ENCODE data around the gene ANKS1B. TPM values are rescaled to one million over a fixed set of nuclear protein-coding genes. Genes with fewer than 3 reads are reported as not detected.
"Not testable (repeated sequence)": the region's sequence is repeated elsewhere in the genome, so short reads cannot be mapped to it uniquely, and the experiment has no call there.

Gene ANKS1B
- total RNA-seq, 2 experiments from 2014 or later: not detected

DNA sequence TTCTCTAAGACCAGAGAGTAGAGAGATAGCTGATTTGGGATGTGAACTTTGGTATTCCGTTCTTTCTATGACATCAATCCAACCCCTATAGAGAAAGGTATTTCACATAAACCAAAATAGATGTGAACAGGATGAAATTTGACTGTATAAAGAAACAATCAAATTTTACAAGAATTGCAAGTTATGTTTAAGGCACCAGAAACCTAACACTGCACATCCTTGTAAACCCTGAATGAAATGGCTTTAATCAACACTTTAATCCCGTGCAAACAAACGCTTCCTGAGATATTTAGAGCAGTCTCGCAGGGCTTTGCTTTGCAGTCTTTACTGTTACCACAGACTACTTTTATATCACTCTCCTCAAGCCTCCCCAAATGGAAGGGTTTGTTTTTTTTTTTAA lies 1214.5 kb downstream of the ANKS1B start:
- DNase-seq: no peak
- H3K4me1 Mint-ChIP-seq: peaks cover 4% of the 10 kb centered on the region
- no peaks in the 10 kb centered on the region for H3K9me3 Mint-ChIP-seq
- H3K36me3 Mint-ChIP-seq: no peaks in the 10 kb centered on the region
- no peaks in the 10 kb centered on the region for H3K27me3 Mint-ChIP-seq
- H3K27ac Mint-ChIP-seq: no peak overlapping the region
- H3K4me3 Mint-ChIP-seq: no peak overlapping the region

DNA sequence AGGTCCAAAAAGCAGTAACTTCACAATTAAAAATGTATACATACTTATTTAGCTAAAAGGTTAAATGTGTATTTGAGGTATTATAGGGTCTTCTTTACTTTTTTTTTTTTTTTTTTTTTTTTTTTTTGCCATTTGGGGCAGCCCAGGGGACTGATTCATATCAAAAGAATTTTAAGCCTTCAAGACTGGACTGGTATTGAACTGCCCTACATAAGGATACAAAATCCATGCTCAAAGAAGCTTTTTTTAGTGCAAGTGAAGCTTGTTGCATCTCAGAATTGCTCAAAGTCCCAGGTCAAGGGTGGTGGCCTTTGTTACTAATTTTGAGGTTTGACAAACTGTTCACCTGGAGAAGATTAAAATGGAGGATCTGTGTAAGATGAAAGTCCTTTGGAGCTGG lies 1215.7 kb downstream of the ANKS1B start:
- H3K27ac Mint-ChIP-seq: no peak overlapping the region
- DNase-seq: no peak
- H3K4me3 Mint-ChIP-seq: no peak overlapping the region
- H3K4me1 Mint-ChIP-seq: peaks cover 4% of the 10 kb centered on the region
- H3K9me3 Mint-ChIP-seq: no peaks in the 10 kb centered on the region
- no peaks in the 10 kb centered on the region for H3K27me3 Mint-ChIP-seq
- H3K36me3 Mint-ChIP-seq: no peaks in the 10 kb centered on the region

DNA sequence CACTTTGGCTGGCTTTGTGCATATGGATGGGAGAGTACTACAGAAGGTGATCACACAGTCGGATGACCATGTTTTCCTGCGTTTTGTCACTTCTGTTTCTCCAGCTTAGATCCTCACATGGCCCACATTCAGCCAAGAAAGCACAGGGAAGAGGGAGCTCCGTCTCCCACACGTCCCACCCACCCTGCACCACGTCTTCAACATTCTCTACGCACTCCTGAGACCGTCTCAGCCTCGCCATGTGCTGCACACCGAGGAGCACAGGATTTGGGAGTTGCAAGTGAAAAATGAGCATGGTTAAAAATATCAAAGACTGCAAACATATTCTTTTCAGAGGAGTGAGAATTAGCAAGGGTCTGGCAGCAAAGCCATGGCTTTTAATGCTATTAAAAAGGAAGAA lies 1217.5 kb downstream of the ANKS1B start:
- Mint-ChIP-seq H3K4me1 (peaks cover 3% of the 10 kb centered on the region), H3K27me3 (no peaks in the 10 kb centered on the region)
- no peak for DNase-seq

DNA sequence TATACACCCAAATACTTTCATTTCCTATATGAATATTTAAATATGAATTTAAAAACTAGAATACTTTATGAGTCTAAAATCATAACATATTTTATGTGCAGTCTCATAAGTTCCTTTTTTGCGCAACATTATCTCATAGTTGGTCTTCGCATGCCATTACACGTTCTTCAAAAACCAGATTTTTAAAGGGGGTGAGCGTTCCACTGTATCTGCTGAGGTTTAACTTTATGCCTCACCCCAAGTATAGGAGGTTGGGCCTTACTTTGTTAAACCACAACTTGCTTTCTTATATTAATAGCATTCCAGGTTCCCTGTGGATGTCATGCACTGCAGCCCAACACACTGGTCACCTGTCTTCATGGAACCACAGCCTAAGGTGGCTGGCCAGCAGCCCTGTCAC lies 1221.1 kb downstream of the ANKS1B start:
- no peak for DNase-seq
- Mint-ChIP-seq H3K36me3 (no peaks in the 10 kb centered on the region), H3K4me3 (no peak overlapping the region), H3K4me1 (no peaks in the 10 kb centered on the region), H3K27me3 (peaks cover 7% of the 10 kb centered on the region), H3K9me3 (no peaks in the 10 kb centered on the region), H3K27ac (no peak overlapping the region)

More for the DNA sequence above, 1217.5 kb downstream of the ANKS1B start:
- Mint-ChIP-seq H3K4me3 (no peak overlapping the region), H3K36me3 (no peaks in the 10 kb centered on the region), H3K27ac (no peak overlapping the region), H3K9me3 (no peaks in the 10 kb centered on the region)

DNA sequence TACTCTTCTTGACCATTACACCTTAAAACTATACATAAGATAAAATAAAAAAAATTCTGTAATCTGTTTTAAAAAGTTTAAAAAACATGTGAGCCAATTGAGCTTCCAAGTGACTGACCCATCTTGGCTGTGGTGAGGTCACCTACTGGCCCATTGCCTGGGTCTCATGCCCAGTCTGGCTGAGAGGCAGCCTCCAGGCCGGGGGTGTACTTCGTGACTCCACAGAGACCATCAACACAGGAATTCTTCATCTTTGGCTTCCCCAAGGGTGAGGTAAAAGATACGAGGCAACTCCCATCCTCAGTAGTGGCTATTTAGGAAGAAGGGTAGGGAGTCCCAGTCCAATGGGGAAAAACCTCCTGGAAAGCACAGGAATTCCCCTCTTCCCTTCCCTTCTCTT lies 1226.4 kb downstream of the ANKS1B start:
- no peak for DNase-seq
- H3K9me3 Mint-ChIP-seq: no peaks in the 10 kb centered on the region
- no peaks in the 10 kb centered on the region for H3K36me3 Mint-ChIP-seq
- no peak overlapping the region for H3K27ac Mint-ChIP-seq
- H3K4me1 Mint-ChIP-seq: no peaks in the 10 kb centered on the region
- H3K27me3 Mint-ChIP-seq: peaks cover 11% of the 10 kb centered on the region
- H3K4me3 Mint-ChIP-seq: no peak overlapping the region

DNA sequence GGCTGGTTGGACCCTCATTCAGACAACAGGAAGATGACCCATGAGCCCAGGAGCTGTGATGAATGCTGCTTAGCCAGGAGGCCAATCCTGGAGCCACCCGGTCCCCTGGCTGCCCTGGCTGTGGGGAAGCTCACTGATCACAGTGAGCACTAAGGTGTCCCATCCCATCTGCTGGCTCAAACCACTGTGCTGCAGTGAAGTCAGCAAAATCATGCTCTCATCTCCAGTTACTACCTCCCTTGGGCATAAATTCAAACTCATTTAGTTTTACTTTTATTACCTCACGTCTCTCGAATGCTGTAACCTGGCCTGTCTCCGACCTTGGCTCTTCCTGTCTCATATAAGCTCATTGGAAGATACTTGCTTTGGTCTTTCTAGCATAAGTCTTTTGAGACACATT lies 1227.3 kb downstream of the ANKS1B start:
- H3K9me3 Mint-ChIP-seq: no peaks in the 10 kb centered on the region
- H3K36me3 Mint-ChIP-seq: no peaks in the 10 kb centered on the region
- H3K27me3 Mint-ChIP-seq: peaks cover 11% of the 10 kb centered on the region
- no peak overlapping the region for H3K27ac Mint-ChIP-seq
- no peak overlapping the region for H3K4me3 Mint-ChIP-seq
- no peaks in the 10 kb centered on the region for H3K4me1 Mint-ChIP-seq
- no peak for DNase-seq

DNA sequence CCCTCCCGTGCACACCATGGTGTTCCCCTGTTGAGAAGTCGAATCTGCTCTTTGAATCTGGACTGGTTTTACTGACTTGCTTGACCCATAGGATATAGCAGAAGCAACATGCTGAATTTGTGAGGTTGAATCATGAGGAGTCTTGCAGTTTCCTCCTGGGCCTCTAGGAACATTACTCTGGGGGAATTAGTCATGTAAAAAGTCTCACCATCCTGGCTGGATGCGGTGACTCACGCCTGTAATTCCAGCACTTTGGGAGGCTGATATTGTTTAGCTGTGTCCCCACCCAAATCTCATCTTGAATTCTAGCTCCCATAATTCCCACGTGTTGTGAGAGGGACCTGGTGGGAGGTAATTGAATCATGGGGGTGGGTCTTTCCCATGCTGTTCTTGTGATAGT lies 1228.9 kb downstream of the ANKS1B start:
- H3K9me3 Mint-ChIP-seq, H3K36me3 Mint-ChIP-seq, H3K4me3 Mint-ChIP-seq, H3K4me1 Mint-ChIP-seq, DNase-seq, H3K27ac Mint-ChIP-seq: not testable (repeated sequence)
- peaks cover 11% of the 10 kb centered on the region for H3K27me3 Mint-ChIP-seq

DNA sequence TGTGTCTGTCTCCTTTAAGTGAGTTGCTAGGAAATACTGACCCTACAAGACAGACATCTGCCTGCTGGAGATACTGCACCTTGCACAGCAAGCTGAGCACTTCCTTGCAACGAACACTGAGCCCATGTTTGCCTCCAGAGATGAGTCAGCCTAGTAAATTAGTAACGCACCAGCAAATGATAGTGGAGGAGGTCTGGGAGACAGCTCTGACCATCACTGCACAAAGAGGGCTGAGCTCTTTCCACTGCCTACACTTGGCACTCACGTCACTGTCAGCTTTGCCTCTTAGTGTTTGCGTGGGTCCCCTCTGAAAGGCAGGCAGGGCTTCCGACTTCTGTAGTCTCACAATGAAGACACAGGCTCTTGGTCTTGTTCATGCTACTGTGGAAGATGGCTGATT lies 1230.6 kb downstream of the ANKS1B start:
- Mint-ChIP-seq H3K36me3 (no peaks in the 10 kb centered on the region), H3K27me3 (peaks cover 16% of the 10 kb centered on the region), H3K9me3 (no peaks in the 10 kb centered on the region), H3K27ac (no peak overlapping the region), H3K4me1 (no peaks in the 10 kb centered on the region), H3K4me3 (no peak overlapping the region)
- no peak for DNase-seq

DNA sequence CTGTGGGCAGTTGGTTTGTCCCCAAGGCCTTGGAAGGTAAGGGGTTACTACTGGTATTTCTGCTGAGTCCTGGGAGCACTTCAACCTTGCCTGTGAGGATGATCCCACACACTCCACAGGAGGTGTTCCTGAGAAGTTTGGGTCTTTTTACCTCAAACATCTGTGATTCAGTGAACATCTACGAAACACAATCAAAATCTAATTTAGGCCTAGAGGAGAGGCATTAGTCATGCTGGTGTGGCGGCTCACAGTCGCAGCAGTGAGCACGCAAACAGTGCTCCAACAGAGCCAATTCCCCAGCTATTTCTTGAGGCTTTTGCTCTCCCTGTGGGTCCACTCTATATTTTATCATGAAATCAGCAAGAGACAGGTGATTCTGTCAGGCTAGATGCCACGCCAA lies 1232.0 kb downstream of the ANKS1B start:
- Mint-ChIP-seq H3K4me3 (no peak overlapping the region), H3K27me3 (peaks cover 9% of the 10 kb centered on the region), H3K36me3 (no peaks in the 10 kb centered on the region), H3K27ac (no peak overlapping the region), H3K4me1 (no peaks in the 10 kb centered on the region), H3K9me3 (no peaks in the 10 kb centered on the region)
- no peak for DNase-seq

DNA sequence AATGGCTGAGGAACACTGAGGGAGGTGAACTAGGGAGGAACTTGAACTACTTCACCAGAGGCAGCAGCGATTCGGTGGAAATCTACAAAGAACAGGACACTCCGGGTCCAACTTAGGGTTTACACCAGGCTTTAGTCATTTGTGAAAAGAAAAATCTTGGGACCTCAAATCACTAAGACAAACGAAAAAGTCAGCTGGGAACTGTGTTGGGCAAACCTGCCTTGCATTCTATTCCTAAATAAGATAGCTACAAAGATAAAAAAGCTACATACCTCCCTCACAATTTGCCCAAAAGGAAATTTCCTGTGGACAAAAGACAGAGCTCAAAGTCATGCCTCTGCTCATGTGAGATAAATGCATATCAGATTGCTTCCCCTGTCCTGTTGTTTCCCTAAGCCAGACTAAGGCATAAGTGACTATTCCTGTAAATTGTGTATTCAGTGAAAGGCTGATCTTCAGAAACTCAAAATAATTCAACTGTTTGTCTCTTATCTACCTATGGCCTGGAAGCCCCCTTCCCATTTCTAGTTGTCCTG lies 1233.1 kb downstream of the ANKS1B start:
- H3K36me3 Mint-ChIP-seq: no peaks in the 10 kb centered on the region
- no peak for DNase-seq
- no peak overlapping the region for H3K4me3 Mint-ChIP-seq
- H3K9me3 Mint-ChIP-seq: no peaks in the 10 kb centered on the region
- peaks cover 19% of the 10 kb centered on the region for H3K27me3 Mint-ChIP-seq
- no peak overlapping the region for H3K27ac Mint-ChIP-seq
- no peaks in the 10 kb centered on the region for H3K4me1 Mint-ChIP-seq

DNA sequence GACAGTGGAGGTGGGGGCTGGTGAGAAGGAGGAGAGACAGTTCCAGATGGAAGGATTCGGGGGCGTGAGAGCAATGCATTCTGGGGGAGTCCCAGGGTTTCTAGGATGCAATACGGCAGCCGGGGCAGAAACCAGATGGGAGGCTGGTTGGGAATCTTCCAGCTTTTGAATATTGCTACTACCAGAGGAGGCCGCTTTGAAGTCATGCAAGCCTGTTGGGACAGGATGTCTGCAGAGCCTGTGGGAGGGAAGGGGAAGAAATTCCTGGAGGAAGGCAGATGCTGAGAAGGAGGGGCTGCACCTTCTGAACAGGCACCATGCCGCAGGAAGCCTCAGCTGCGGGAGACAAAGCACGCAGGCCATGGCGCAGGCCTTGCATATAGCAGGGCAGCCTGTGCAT lies 1234.2 kb downstream of the ANKS1B start:
- Mint-ChIP-seq H3K27ac (no peak overlapping the region), H3K4me3 (no peak overlapping the region), H3K27me3 (peaks cover 28% of the 10 kb centered on the region), H3K4me1 (peaks cover 5% of the 10 kb centered on the region), H3K9me3 (no peaks in the 10 kb centered on the region), H3K36me3 (no peaks in the 10 kb centered on the region)
- no peak for DNase-seq

DNA sequence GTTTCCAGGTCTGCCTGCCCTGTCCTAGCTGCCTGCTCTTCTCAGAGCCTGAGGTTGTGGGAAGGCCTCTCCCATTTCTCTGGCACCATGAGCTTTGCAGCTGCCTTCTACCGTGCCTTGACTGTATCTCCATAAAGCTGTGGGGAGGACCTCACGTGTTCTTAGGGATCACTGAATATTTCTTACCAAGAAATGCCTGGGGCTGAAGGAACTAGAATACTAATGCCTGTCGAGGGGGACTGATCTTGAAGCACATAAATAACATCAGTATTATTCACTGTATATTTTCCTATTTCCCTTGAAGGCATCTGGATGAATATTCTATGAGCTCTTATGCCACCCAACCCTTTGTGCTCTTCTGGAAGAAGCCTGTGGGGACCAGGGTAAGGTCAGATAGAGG lies 1236.3 kb downstream of the ANKS1B start:
- no peaks in the 10 kb centered on the region for H3K36me3 Mint-ChIP-seq
- H3K27ac Mint-ChIP-seq: no peak overlapping the region
- peaks cover 5% of the 10 kb centered on the region for H3K4me1 Mint-ChIP-seq
- peaks cover 29% of the 10 kb centered on the region for H3K27me3 Mint-ChIP-seq
- no peak overlapping the region for H3K4me3 Mint-ChIP-seq
- DNase-seq: no peak
- no peaks in the 10 kb centered on the region for H3K9me3 Mint-ChIP-seq

DNA sequence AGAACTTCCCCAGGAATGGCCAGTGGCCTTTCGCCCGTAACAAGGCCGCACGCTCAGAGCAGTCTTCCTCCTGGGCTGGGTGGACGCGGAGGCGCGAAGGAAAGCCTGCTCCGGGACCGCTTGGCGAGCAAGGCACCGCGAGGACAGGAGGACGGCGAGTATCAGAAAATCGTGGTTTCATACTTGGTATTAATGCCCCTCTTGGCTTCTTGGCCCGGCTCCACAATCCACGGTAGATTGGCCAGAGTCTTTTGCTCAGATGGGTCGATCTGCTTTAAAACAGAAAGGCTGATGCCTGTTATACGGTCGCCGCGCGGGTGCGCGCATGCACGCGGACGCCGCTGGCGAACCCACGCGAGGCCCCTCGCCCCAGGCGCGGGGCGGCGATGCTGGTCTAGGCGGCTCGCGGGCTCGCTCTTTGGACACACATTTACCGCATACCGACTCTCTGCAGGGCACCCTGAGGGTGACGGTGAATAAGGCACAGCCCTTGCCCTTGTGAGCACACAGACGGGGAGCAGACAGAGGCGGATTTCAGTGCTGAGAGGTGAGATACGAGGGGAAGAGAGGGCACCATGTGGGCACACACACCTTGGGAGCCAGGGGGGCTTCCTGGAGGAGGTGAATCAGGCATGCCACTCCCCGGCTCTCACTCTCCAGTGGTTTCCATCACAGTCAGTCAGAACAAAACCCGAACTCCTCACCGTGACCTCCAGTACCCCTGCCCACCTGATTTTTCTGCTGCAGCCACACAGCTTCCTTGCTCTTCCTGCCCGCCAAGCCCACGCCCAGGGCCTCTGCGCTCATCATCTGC lies 1239.0 kb downstream of the ANKS1B start:
- Mint-ChIP-seq H3K27ac (peak overlapping the region; percentile 14), H3K27me3 (peaks cover 45% of the 10 kb centered on the region), H3K36me3 (peaks cover 2% of the 10 kb centered on the region), H3K4me1 (peaks cover 12% of the 10 kb centered on the region), H3K4me3 (peak overlapping the region; percentile 70), H3K9me3 (no peaks in the 10 kb centered on the region)
- peak; percentile 23 for DNase-seq

DNA sequence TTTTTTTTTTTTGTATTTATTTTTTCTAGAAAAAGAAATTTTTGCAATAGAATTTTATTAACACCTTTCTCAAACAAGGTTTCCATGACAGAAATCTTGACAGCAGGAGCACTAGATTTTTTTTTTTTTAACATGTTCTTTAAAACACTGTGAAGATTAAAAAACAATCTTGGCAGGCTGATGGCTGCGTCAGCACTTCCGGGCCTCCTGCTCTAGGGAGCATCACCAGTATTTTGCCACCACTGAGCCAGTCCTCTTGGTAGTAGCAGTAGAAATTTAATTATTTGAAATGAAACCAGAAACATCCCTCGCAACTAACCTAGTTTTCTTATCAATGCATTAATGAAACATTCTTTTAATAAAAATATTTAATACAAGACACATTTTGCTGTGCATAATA lies 1240.1 kb downstream of the ANKS1B start:
- no peak overlapping the region for H3K4me3 Mint-ChIP-seq

DNA sequence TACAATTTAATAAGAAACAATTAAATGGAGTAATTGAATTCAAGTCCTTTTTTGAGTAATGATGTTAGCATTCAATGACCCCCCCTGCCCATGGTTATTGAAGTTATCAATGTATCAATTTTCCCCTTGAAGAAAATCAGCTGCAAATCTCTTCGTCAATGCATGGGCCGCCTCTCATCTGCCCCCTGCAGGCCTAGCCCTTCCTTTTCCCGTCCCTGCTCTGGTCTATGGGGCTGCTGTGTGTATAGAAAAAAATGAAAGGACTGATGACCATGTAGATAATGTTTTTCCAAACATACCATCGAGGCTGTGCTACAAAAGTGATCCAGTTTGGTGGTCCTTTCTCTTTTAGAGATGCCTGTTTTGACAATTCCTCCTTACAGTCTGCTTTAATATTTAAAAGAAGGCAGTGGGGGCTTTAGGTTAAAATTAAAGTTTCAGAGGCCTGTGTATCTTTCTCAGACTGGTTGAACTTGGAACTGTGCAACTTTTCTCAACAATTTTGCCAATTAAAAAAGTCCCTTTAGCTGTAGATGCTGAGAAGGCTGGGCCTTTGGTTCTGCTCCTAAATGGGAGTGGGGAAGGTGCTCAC lies 1241.3 kb downstream of the ANKS1B start:
- H3K36me3 Mint-ChIP-seq: peaks cover 2% of the 10 kb centered on the region
- peak; percentile 32 for DNase-seq
- no peaks in the 10 kb centered on the region for H3K9me3 Mint-ChIP-seq
- H3K4me1 Mint-ChIP-seq: peaks cover 12% of the 10 kb centered on the region
- no peak overlapping the region for H3K4me3 Mint-ChIP-seq
- no peak overlapping the region for H3K27ac Mint-ChIP-seq
- peaks cover 38% of the 10 kb centered on the region for H3K27me3 Mint-ChIP-seq

More for the DNA sequence above, 1240.1 kb downstream of the ANKS1B start:
- no peak for DNase-seq
- Mint-ChIP-seq H3K9me3 (no peaks in the 10 kb centered on the region), H3K36me3 (peaks cover 2% of the 10 kb centered on the region), H3K27ac (no peak overlapping the region), H3K27me3 (peaks cover 43% of the 10 kb centered on the region), H3K4me1 (peaks cover 12% of the 10 kb centered on the region)
